ENCODE results near the gene GTPBP6. TPM values are rescaled to one million over a fixed set of nuclear protein-coding genes. Genes with fewer than 3 reads are reported as not detected.
A peak's percentile ranks its signal among the peaks of the same experiment; 100 is the strongest.
"Not testable (repeated sequence)": the region's sequence is repeated elsewhere in the genome, so short reads cannot be mapped to it uniquely, and the experiment has no call there.

GTPBP6 gene
- polyA plus RNA-seq, 12 donors = 30.9 to 60.2 (median 40.9) TPM; not detected in 1

- DNase-seq = no peak
Observed at GRCh38 chrX:338836-339400, 20.3 kb upstream of the GTPBP6 start.

- DNase-seq = no peak
Observed at GRCh38 chrX:338281-338835, 19.8 kb upstream of the GTPBP6 start.

- no peak for DNase-seq
Observed at GRCh38 chrX:337331-337831, 18.8 kb upstream of the GTPBP6 start.

- DNase-seq = no peak
Observed at GRCh38 chrX:336227-336626, 17.6 kb upstream of the GTPBP6 start.

- DNase-seq = no peak
Observed at GRCh38 chrX:335758-336155, 17.2 kb upstream of the GTPBP6 start.

GRCh38 chrX:334971-335757 is 16.6 kb upstream of the GTPBP6 start:
- no peak for DNase-seq

GRCh38 chrX:334331-334891 is 15.8 kb upstream of the GTPBP6 start:
- no peak for DNase-seq

GRCh38 chrX:333611-334311 is 15.2 kb upstream of the GTPBP6 start:
- DNase-seq = no peak

GRCh38 chrX:332916-333610 is 14.5 kb upstream of the GTPBP6 start:
- DNase-seq = no peak

GRCh38 chrX:332496-332860 is 13.9 kb upstream of the GTPBP6 start:
- DNase-seq = no peak

GRCh38 chrX:331825-332495 is 13.4 kb upstream of the GTPBP6 start:
- DNase-seq = no peak

GRCh38 chrX:331151-331824 is 12.7 kb upstream of the GTPBP6 start:
- no peak for DNase-seq

GRCh38 chrX:330726-331150 is 12.1 kb upstream of the GTPBP6 start:
- DNase-seq = no peak

GRCh38 chrX:330141-330725 is 11.6 kb upstream of the GTPBP6 start:
- DNase-seq = not testable (repeated sequence)

GRCh38 chrX:329291-329910 is 10.8 kb upstream of the GTPBP6 start:
- no peak for DNase-seq

- DNase-seq = no peak
Observed at GRCh38 chrX:327660-328126, 9.1 kb upstream of the GTPBP6 start.

- not testable (repeated sequence) for DNase-seq
Observed at GRCh38 chrX:324664-325063, 6.1 kb upstream of the GTPBP6 start.

- DNase-seq = peak; percentile 67
Observed at GRCh38 chrX:323721-324628, 5.4 kb upstream of the GTPBP6 start.

All from muscle of arm (tissue), 12 donors.